Neural cell (in vitro differentiated cells): Measurements from ENCODE around the gene CCN5.

ENCODE experiments used
- CTCF ChIP-seq: fragments of 450-650 bp; IDR thresholded peaks from 2 replicates; pipeline ENCODE4 v1.5.1; 2014; ENCODE audit warnings: antibody characterized with exemption, mild to moderate bottlenecking, moderate library complexity; ENCODE audit not compliant: poor library complexity, severe bottlenecking
- EP300 ChIP-seq: fragments of 450-650 bp; conservative IDR thresholded peaks from 2 replicates; pipeline ENCODE4 v1.6.1; 2014; ENCODE audit warnings: antibody characterized with exemption, mild to moderate bottlenecking, moderate library complexity; ENCODE audit not compliant: poor library complexity, severe bottlenecking
- EZH2 ChIP-seq: fragments of 200-600, 300-800 bp; shearing (Covaris generic), sonication (generic); IDR thresholded peaks from 2 replicates; pipeline ENCODE4 v1.6.1; 2014; ENCODE audit warnings: antibody characterized with exemption, low read length, borderline replicate concordance, mild to moderate bottlenecking; ENCODE audit not compliant: insufficient read depth, poor library complexity, severe bottlenecking
- MXI1 ChIP-seq: fragments of 450-650 bp; conservative IDR thresholded peaks from 2 replicates; pipeline ENCODE4 v1.6.1; 2014; ENCODE audit warnings: antibody characterized with exemption, mild to moderate bottlenecking; ENCODE audit not compliant: poor library complexity, severe bottlenecking
- POLR2AphosphoS5 ChIP-seq: IDR thresholded peaks from 2 replicates; pipeline ENCODE4 v1.6.1; 2012
- RAD21 ChIP-seq: fragments of 450-650 bp; conservative IDR thresholded peaks from 2 replicates; pipeline ENCODE4 v1.6.1; 2014; ENCODE audit warnings: antibody characterized with exemption, mild to moderate bottlenecking, moderate library complexity
- REST ChIP-seq: IDR thresholded peaks from 2 replicates; pipeline ENCODE4 v1.6.1; 2012; ENCODE audit warnings: borderline replicate concordance
- SMC3 ChIP-seq: fragments of 450-650 bp; conservative IDR thresholded peaks from 2 replicates; pipeline ENCODE4 v1.6.1; 2014; ENCODE audit warnings: antibody characterized with exemption, mild to moderate bottlenecking, moderate library complexity; ENCODE audit not compliant: poor library complexity
- TAF1 ChIP-seq: IDR thresholded peaks from 2 replicates; pipeline ENCODE4 v1.6.1; 2012; ENCODE audit warnings: low read depth

GRCh38 chr20:44734938-44735337, 19.8 kb downstream of the CCN5 start:
- TF ChIP-seq EZH2 (no peak), CTCF (no peak), TAF1 (no peak), POLR2AphosphoS5 (no peak), EP300 (no peak), RAD21 (no peak), SMC3 (no peak), MXI1 (no peak), REST (no peak)
